Gastroesophageal sphincter (tissue), 3 donors: ENCODE data around the gene POSTN.
"Not testable (repeated sequence)": the region's sequence is repeated elsewhere in the genome, so short reads cannot be mapped to it uniquely, and the experiment has no call there.

Experiments
- POLR2A ChIP-seq, 2 donors: fragments of 450-650 bp; IDR thresholded peaks; one replicate each; pipeline ENCODE4 v1.6.1; 2017; ENCODE audit warnings: antibody characterized with exemption in 2 of 2, mild to moderate bottlenecking in 2 of 2, moderate library complexity in 1 of 2
- POLR2AphosphoS5 ChIP-seq: sonication (generic); formaldehyde crosslinking; IDR thresholded peaks from one replicate; pipeline ENCODE4 v1.6.1; 2017; ENCODE audit warnings: antibody characterized with exemption
- TF ChIP-seq, protein P1 (sequence below), 4 experiments: fragments of 200-600 bp in 2 of 4; fragments of 450-650 bp in 2 of 4; sonication (generic) in 1 of 4; IDR thresholded peaks; one replicate each; pipeline ENCODE4 v1.5.1; 2017 to 2019; ENCODE audit warnings: antibody characterized with exemption in 4 of 4, mild to moderate bottlenecking in 2 of 4, moderate library complexity in 2 of 4

DNA sequence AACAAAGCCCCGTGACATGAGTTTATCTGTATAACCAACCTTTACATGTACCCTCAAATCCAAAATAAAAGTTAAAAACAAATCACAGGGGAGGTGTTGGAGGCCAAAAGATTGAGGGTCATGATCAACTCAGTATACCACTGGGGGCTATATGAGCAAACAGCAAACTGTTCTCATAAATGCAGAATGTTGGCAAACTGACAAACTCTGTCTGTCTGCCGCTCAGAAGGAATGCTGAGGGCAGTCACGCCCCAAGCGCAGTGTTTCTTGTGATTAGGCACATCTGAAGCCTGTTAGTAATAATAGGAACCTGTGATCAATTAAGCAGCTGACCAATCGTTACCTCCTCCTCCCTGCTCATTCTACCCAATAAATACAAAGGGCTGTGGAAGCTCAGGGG lies 39.8 kb downstream of the POSTN start:
- not testable (repeated sequence) for TF ChIP-seq POLR2A (IDR thresholded peaks at IDR 0.05); POLR2AphosphoS5
- TF ChIP-seq, protein P1, sequence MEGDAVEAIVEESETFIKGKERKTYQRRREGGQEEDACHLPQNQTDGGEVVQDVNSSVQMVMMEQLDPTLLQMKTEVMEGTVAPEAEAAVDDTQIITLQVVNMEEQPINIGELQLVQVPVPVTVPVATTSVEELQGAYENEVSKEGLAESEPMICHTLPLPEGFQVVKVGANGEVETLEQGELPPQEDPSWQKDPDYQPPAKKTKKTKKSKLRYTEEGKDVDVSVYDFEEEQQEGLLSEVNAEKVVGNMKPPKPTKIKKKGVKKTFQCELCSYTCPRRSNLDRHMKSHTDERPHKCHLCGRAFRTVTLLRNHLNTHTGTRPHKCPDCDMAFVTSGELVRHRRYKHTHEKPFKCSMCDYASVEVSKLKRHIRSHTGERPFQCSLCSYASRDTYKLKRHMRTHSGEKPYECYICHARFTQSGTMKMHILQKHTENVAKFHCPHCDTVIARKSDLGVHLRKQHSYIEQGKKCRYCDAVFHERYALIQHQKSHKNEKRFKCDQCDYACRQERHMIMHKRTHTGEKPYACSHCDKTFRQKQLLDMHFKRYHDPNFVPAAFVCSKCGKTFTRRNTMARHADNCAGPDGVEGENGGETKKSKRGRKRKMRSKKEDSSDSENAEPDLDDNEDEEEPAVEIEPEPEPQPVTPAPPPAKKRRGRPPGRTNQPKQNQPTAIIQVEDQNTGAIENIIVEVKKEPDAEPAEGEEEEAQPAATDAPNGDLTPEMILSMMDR (IDR thresholded peaks at IDR 0.05) = not testable (repeated sequence)
